ACHN (cell line): ENCODE results near the gene TMEM131.
A peak's percentile ranks its signal among the peaks of the same experiment; 100 is the strongest.

Source experiments
- DNase-seq: peaks from one replicate; pipeline ENCODE4 v3.0.0-alpha.2; 2015
- in situ Hi-C: cut with HindIII; loops from 2 replicates; pipeline ENCODE4 v1.10.0; 2017; ENCODE audit warnings: low sequenced_read_pairs, low pct_ligation_motif_present, low pct_unique_long_range_greater_than_20kb

The TMEM131 gene

GRCh38 chr2:97740590-97741182 lies 255.1 kb downstream of the TMEM131 start:
- in situ Hi-C loops: no loop called here
- DNase-seq: peak; percentile 45

GRCh38 chr2:97739893-97740245 lies 255.9 kb downstream of the TMEM131 start:
- in situ Hi-C loops: no loop called here
- DNase-seq: no peak

- in situ Hi-C loops: no loop called here
These were observed 256.5 kb downstream of the TMEM131 start for GRCh38 chr2:97739020-97739892.

GRCh38 chr2:97738179-97739019 lies 257.3 kb downstream of the TMEM131 start:
- DNase-seq: no peak
- in situ Hi-C loops: no loop called here

More at GRCh38 chr2:97739020-97739892, 256.5 kb downstream of the TMEM131 start:
- DNase-seq: no peak

- no peak for DNase-seq
- in situ Hi-C loops: no loop called here
These were observed 258.1 kb downstream of the TMEM131 start for GRCh38 chr2:97737421-97738178.

GRCh38 chr2:97736608-97737330 lies 259.0 kb downstream of the TMEM131 start:
- no peak for DNase-seq
- in situ Hi-C loops: no loop called here

GRCh38 chr2:97736185-97736584 lies 259.6 kb downstream of the TMEM131 start:
- in situ Hi-C loops: no loop called here
- DNase-seq: no peak

- no peak for DNase-seq
- in situ Hi-C loops: no loop called here
These were observed 260.6 kb downstream of the TMEM131 start for GRCh38 chr2:97735161-97735561.

GRCh38 chr2:97734061-97735051 lies 261.4 kb downstream of the TMEM131 start:
- no peak for DNase-seq
- in situ Hi-C loops: no loop called here

GRCh38 chr2:97733341-97734035 lies 262.3 kb downstream of the TMEM131 start:
- in situ Hi-C loops: no loop called here
- no peak for DNase-seq

GRCh38 chr2:97732436-97733340 lies 263.1 kb downstream of the TMEM131 start:
- no peak for DNase-seq
- in situ Hi-C loops: no loop called here

- DNase-seq: no peak
These were observed 264.3 kb downstream of the TMEM131 start for GRCh38 chr2:97731274-97732020.

GRCh38 chr2:97730245-97730644 lies 265.5 kb downstream of the TMEM131 start:
- DNase-seq: peak; percentile 65
- in situ Hi-C loops: no loop called here

More at GRCh38 chr2:97731274-97732020, 264.3 kb downstream of the TMEM131 start:
- in situ Hi-C loops: no loop called here

- DNase-seq: no peak
- in situ Hi-C loops: no loop called here
These were observed 267.5 kb downstream of the TMEM131 start for GRCh38 chr2:97728091-97728731.
